ENCODE results near the gene LRBA.
"Not testable (repeated sequence)": the region's sequence is repeated elsewhere in the genome, so short reads cannot be mapped to it uniquely, and the experiment has no call there.

LRBA gene

GRCh38 chr4:151014521-151015458 is at the start of gene LRBA:
Gene LRBA (minus strand): TSS chr4:151015284. CDS start chr4:151014642, 642 bp downstream.
- no peak for TF ChIP-seq CTCF (IDR thresholded peaks at IDR 0.05; ENCODE audit: control insufficient read depth, extremely low read depth, insufficient read depth)
- peak; percentile 84 for DNase-seq (ENCODE audit: low read depth)
- H3K4me3 ChIP-seq (ENCODE audit: low read depth, low read length) = peak within 1 kb of the TSS; percentile 66

- DNase-seq (ENCODE audit: low read depth); H3K4me3 ChIP-seq (ENCODE audit: low read depth, low read length): not testable (repeated sequence)
Observed at GRCh38 chr4:151063143-151063542, 48.1 kb upstream of the LRBA start.

GRCh38 chr4:151055539-151055938 is 40.5 kb upstream of the LRBA start:
- no peak for DNase-seq (ENCODE audit: low read depth)
- no peak overlapping the region for H3K4me3 ChIP-seq (ENCODE audit: low read depth, low read length)
- TF ChIP-seq CTCF (IDR thresholded peaks at IDR 0.05; ENCODE audit: control insufficient read depth, extremely low read depth, insufficient read depth) = no peak

- no peak for DNase-seq (ENCODE audit: low read depth)
- H3K4me3 ChIP-seq (ENCODE audit: low read depth, low read length) = no peak overlapping the region
- TF ChIP-seq CTCF (IDR thresholded peaks at IDR 0.05; ENCODE audit: control insufficient read depth, extremely low read depth, insufficient read depth) = no peak
Observed at GRCh38 chr4:151052785-151053184, 37.7 kb upstream of the LRBA start.

- DNase-seq (ENCODE audit: low read depth) = no peak
- no peak for TF ChIP-seq CTCF (IDR thresholded peaks at IDR 0.05; ENCODE audit: control insufficient read depth, extremely low read depth, insufficient read depth)
- no peak overlapping the region for H3K4me3 ChIP-seq (ENCODE audit: low read depth, low read length)
Observed at GRCh38 chr4:151049430-151049884, 34.4 kb upstream of the LRBA start.

GRCh38 chr4:151048913-151049312 is 33.8 kb upstream of the LRBA start:
- no peak for DNase-seq (ENCODE audit: low read depth)
- H3K4me3 ChIP-seq (ENCODE audit: low read depth, low read length) = no peak overlapping the region
- no peak for TF ChIP-seq CTCF (IDR thresholded peaks at IDR 0.05; ENCODE audit: control insufficient read depth, extremely low read depth, insufficient read depth)

- no peak for TF ChIP-seq CTCF (IDR thresholded peaks at IDR 0.05; ENCODE audit: control insufficient read depth, extremely low read depth, insufficient read depth)
- no peak for DNase-seq (ENCODE audit: low read depth)
Observed at GRCh38 chr4:151046609-151047008, 31.5 kb upstream of the LRBA start.

More at GRCh38 chr4:151046609-151047008, 31.5 kb upstream of the LRBA start:
- no peak overlapping the region for H3K4me3 ChIP-seq (ENCODE audit: low read depth, low read length)
